Measurements from ENCODE around the gene CD2BP2. TPM values are rescaled to one million over a fixed set of nuclear protein-coding genes. Genes with fewer than 3 reads are reported as not detected.
A peak's percentile ranks its signal among the peaks of the same experiment; 100 is the strongest.
"Not testable (repeated sequence)": the region's sequence is repeated elsewhere in the genome, so short reads cannot be mapped to it uniquely, and the experiment has no call there.

The CD2BP2 gene
- total RNA-seq, 6 donors from 2014 or later = 24.2 to 63.7 (median 38.8) TPM

DNA sequence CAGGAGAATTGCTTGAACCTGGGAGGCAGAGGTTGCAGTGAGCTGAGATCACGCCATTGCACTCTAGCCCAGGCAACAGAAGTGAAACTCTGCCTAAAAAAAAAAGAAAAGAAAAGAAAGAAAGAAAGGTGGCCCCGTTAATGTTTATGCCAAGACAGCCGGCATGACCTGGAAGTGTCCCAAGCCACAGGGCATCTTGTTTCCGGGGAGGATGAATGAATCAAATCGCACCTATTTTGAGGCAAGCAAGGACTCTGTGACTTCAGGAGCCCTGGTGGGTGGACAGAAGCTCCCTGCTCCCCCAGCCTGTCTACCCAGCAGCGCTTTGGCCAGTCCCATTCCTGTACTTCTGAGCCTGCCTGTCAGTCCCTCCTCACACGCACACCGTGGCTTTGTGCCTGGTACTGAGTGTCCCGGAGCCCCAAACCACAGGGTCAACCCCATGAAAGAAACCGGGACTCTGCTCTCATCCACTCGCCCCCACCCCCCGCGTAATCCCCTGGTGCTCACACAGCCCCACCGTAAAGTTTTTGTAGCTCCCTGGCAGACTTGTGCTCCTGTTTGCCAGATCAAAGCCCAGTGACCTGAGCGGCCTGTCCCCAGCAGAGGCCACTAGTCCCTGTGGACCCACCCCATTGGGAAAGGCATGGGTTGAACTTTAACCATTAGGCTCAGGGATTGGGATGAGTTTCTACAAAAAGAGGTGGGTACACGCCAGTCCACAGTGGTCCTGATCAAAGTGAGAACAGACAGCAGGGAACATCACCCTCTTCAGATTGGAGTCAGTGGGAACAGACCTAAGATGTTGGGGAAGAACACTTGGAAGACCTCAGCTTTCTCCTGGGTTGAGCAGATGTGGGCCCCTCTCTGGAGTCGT is 19.3 kb downstream of the CD2BP2 start:
- H3K9me3 ChIP-seq = no peaks in the 10 kb centered on the region
- DNase-seq = no peak
- peak overlapping the region; percentile 32 to 86 (median 68) for H3K4me3 ChIP-seq
- ATAC-seq (ENCODE audit: low FRiP score in 2 of 2) = peak; percentile 3 to 17
- peak overlapping the region; percentile 92 to 98 (median 96) for H3K27ac ChIP-seq
- H3K27me3 ChIP-seq = no peaks in the 10 kb centered on the region
- H3K36me3 ChIP-seq = no peaks in the 10 kb centered on the region
- peaks cover 4 to 8% (median 7%) of the 10 kb centered on the region in 4 donors for H3K4me1 ChIP-seq
- WGBS, 2 donors = 37 to 39% methylated on average over 11 to 14 of the region's 17 CpGs
- no peak for TF ChIP-seq POLR2AphosphoS5 (IDR thresholded peaks at IDR 0.05)
- TF ChIP-seq, protein P1, sequence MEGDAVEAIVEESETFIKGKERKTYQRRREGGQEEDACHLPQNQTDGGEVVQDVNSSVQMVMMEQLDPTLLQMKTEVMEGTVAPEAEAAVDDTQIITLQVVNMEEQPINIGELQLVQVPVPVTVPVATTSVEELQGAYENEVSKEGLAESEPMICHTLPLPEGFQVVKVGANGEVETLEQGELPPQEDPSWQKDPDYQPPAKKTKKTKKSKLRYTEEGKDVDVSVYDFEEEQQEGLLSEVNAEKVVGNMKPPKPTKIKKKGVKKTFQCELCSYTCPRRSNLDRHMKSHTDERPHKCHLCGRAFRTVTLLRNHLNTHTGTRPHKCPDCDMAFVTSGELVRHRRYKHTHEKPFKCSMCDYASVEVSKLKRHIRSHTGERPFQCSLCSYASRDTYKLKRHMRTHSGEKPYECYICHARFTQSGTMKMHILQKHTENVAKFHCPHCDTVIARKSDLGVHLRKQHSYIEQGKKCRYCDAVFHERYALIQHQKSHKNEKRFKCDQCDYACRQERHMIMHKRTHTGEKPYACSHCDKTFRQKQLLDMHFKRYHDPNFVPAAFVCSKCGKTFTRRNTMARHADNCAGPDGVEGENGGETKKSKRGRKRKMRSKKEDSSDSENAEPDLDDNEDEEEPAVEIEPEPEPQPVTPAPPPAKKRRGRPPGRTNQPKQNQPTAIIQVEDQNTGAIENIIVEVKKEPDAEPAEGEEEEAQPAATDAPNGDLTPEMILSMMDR (IDR thresholded peaks at IDR 0.05) = no peak
- no peak for TF ChIP-seq EP300 (IDR thresholded peaks at IDR 0.05)
- no peak for TF ChIP-seq POLR2A (IDR thresholded peaks at IDR 0.05)

DNA sequence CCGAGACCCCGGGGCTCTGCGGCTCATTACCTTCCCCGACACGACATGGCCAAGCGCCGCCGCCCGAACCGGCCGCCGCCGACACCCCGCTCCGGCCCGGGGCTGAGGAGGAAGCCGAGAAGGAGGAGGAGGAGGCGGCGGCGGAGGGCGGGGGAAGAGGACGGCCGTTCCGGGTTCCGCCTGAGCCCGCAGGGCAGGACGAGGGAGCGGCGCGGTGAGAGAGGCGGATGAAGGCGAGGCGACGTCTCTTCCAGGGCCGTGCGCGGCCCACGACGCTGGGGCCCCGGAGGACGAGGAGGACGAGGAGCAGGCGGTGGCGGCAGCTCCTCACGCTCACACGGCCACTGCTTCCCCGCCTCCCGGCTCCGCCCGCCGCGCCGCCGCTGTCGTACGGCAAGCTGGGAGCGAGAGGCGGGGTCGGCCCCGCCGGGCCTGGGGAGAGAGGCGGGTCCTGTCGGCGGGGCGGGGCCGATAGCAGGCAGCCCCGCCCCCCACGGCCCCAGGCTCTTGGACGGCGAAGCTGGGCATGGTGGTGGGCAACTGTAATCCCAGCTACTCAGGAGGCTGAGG is 20.0 kb downstream of the CD2BP2 start:
- Histone ChIP-seq H3K4me3 (peak overlapping the region; percentile 36 to 86 (median 68)), H3K27ac (peak overlapping the region; percentile 92 to 98 (median 96))
- ATAC-seq (ENCODE audit: low FRiP score in 2 of 2) (peak; percentile 95 to 98), DNase-seq (peak; percentile 93 to 98)
- TF ChIP-seq POLR2AphosphoS5 (IDR thresholded peaks at IDR 0.05) (peak; percentile 21 to 86), POLR2A (IDR thresholded peaks at IDR 0.05) (peak in 3 of 4 donors; percentile 84 to 92 (median 89))
- TF ChIP-seq, protein P1 (IDR thresholded peaks at IDR 0.05) = peak in 1 of 6 experiments; percentile 26
- H3K36me3 ChIP-seq, H3K9me3 ChIP-seq, H3K27me3 ChIP-seq, H3K4me1 ChIP-seq: not testable (repeated sequence)
- 0% methylated on average over 24 to 25 of the region's 70 CpGs for WGBS, 2 donors

DNA sequence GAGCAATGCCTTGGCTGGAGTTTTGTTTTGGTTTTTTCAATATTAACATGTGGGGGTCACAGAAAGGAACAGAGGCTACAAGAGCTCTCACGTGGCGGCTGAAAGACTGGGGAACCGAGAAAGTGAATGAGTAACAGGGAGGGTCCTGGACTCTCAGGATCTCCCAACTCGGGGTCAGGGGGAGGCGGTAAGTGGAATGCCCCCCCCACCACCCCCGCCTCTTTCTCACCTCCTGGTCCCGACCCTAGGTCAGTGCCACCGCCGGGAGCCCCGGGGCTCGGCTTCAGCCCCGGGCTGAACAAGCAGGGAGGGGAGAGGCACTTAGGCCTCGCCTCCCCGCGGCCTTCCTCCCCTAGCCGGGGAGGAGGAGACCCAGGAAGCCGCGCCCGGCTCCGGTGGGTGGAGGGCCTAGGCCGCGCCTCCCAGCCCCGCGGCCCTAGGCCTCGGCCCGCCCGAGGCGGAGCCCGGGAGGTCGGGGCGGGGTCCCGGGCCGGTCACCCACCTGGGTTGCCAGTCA is 20.6 kb downstream of the CD2BP2 start:
- H3K4me3 ChIP-seq = peak overlapping the region; percentile 36 to 86 (median 68)
- H3K27me3 ChIP-seq, H3K4me1 ChIP-seq, H3K9me3 ChIP-seq, H3K36me3 ChIP-seq: not testable (repeated sequence)
- peak; percentile 99 for ATAC-seq (ENCODE audit: low FRiP score in 2 of 2)
- H3K27ac ChIP-seq = peak overlapping the region; percentile 92 to 98 (median 96)
- WGBS, 2 donors = 0% methylated on average over 6 to 12 of the region's 33 CpGs
- peak; percentile 92 to 95 for DNase-seq

DNA sequence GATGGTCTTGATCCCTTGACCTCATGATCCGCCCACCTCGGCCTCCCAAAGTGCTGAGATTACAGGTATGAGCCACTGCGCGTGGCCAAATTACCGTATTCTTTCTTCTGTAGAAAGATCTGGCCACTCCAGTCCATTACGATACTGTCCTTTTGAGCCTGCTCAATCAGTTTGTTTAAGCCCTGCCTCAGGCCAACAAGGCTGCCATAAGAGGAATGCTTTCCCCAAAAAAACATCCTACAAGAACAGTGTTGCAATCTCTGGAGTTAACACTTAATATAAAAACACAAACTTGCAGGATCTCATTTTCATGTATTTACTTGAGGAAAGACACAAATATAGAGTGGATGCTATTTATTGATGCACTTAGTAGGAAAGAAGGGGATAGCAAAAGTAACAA is 30.9 kb downstream of the CD2BP2 start:
- not testable (repeated sequence) for H3K27me3 ChIP-seq; DNase-seq; H3K4me3 ChIP-seq; H3K27ac ChIP-seq; ATAC-seq (ENCODE audit: low FRiP score in 2 of 2); H3K36me3 ChIP-seq; H3K9me3 ChIP-seq
- H3K4me1 ChIP-seq = peaks cover 0 to 14% (median 5%) of the 10 kb centered on the region in 4 donors
- 64 to 83% methylated on average over 6 of the region's 6 CpGs for WGBS, 2 donors

DNA sequence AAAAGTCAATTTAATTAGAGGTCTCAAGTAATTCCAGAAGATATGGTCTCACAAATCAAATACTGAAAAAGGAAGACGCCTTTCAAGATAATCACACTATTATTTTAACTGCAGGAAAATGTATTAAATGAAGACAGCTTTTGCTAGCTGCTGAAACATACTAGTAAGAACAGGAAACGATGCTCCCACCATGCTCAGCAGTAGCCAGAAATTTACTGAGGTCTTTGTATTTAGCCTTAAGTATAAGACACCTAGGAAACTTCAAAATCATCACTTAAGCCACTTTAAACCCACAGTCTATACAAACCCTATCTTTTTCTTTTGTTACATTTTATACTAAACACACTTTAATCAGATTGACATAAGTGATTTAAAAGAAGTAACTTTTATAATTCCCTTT is 36.5 kb downstream of the CD2BP2 start:
- H3K36me3 ChIP-seq; H3K27me3 ChIP-seq; H3K4me1 ChIP-seq; ATAC-seq (ENCODE audit: low FRiP score in 2 of 2); H3K4me3 ChIP-seq; H3K9me3 ChIP-seq; DNase-seq; H3K27ac ChIP-seq: not testable (repeated sequence)
- 57 to 64% methylated on average over 2 of the region's 2 CpGs for WGBS, 2 donors

DNA sequence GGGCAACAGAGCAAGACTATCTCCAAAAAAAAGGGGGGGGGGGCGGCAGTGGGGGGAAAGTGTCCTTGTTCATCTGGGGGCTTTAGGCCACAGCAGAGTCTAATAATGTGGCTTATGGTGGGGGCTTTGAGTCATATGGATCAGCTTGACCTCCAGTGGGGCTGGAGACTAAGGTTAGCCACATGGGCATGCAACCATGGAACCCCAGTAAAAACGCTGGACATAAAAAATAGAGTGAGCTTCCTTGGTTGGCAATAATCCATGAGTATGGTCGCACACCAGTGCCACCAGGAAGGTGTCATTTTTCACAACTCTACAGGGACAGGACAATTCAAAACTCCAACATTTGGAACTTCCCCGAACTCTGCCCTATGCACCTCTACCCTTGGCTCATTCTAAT is 44.2 kb downstream of the CD2BP2 start:
- H3K4me1 ChIP-seq = peaks cover 2 to 12% (median 3%) of the 10 kb centered on the region in 4 donors
- 100% methylated on average over 1 of the region's 4 CpGs; no CpG with 5 or more reads in 1 of the 2 donors for WGBS, 2 donors
- not testable (repeated sequence) for H3K27me3 ChIP-seq; H3K36me3 ChIP-seq; ATAC-seq (ENCODE audit: low FRiP score in 2 of 2); DNase-seq; H3K4me3 ChIP-seq; H3K27ac ChIP-seq; H3K9me3 ChIP-seq

DNA sequence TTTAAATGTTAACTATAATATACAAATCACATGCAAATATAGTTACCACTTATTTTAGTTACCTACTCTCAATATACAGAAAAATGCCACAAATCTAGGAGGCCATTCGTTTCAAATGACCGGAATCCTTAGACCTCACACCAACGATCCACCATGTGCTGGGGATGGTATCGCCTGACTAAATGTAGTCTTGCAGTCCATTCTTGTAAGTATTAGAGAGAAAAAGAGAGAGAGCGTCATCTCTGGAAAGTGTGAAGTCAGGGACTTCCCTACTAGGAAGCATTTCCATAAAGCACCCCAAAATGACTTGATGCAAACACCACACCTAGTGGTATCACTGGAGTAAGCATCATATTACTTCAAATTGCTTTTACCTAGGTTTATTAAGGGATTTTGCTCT is 45.9 kb downstream of the CD2BP2 start:
- 89 to 93% methylated on average over 5 of the region's 5 CpGs for WGBS, 2 donors
- ATAC-seq (ENCODE audit: low FRiP score in 2 of 2) = not testable (repeated sequence)

More for the DNA sequence above, 45.9 kb downstream of the CD2BP2 start:
- not testable (repeated sequence) for H3K27me3 ChIP-seq, H3K36me3 ChIP-seq, H3K9me3 ChIP-seq, H3K4me3 ChIP-seq, H3K27ac ChIP-seq, DNase-seq
- H3K4me1 ChIP-seq = peaks cover 2 to 12% (median 3%) of the 10 kb centered on the region in 4 donors

Other genes starting within 250 kb of the CD2BP2 start
- 10 to 100 TPM in 2 of 6 donors, 1 to 10 TPM in 4; 1.1 to 17.8 (median 5.4) TPM for gene GDPD3, start 241.8 kb downstream of the CD2BP2 start, total RNA-seq
- gene MAPK3, start 232.1 kb downstream of the CD2BP2 start, total RNA-seq = 100 to 1,000 TPM in 2 of 6 donors, 10 to 100 TPM in 4; 48.9 to 120 (median 76.0) TPM
- 100 to 1,000 TPM in 1 of 6 donors, 10 to 100 TPM in 5; 42.2 to 159 (median 80.3) TPM for gene CORO1A, start 171.7 kb downstream of the CD2BP2 start, total RNA-seq
- gene BOLA2B, start 161.6 kb downstream of the CD2BP2 start, total RNA-seq = 100 to 1,000 TPM in 3 of 6 donors, 10 to 100 TPM in 3; 58.0 to 173 (median 100) TPM
- gene SLX1A, start 161.4 kb downstream of the CD2BP2 start, total RNA-seq = 100 to 1,000 TPM in 1 of 6 donors, 10 to 100 TPM in 5; 38.6 to 127 (median 63.6) TPM
- gene SULT1A3, start 156.1 kb downstream of the CD2BP2 start, total RNA-seq = 10 to 100 TPM in 5 of 6 donors, 1 to 10 TPM in 1; 9.6 to 69.1 (median 20.0) TPM
- 10 to 100 TPM in 2 of 6 donors, 1 to 10 TPM in 4; 2.1 to 18.9 (median 4.9) TPM for gene NPIPB13, start 106.8 kb downstream of the CD2BP2 start, total RNA-seq
- 10 to 100 TPM; 31.1 to 71.2 (median 40.3) TPM for gene TBC1D10B, start 15.2 kb upstream of the CD2BP2 start, total RNA-seq
- 1 to 10 TPM in 1 of 6 donors, not detected in 5; 1.6 TPM for gene MYL11, start 19.5 kb upstream of the CD2BP2 start, total RNA-seq
- 10 to 100 TPM in 1 of 6 donors, 1 to 10 TPM in 5; 3.5 to 13.6 (median 7.1) TPM for gene SEPTIN1, start 27.3 kb upstream of the CD2BP2 start, total RNA-seq
- 10 to 100 TPM in 3 of 6 donors, 1 to 10 TPM in 3; 6.8 to 29.2 (median 10.9) TPM for gene ZNF48, start 40.1 kb upstream of the CD2BP2 start, total RNA-seq
- 10 to 100 TPM in 2 of 6 donors, 1 to 10 TPM in 4; 5.2 to 12.3 (median 7.2) TPM for gene ZNF771, start 52.3 kb upstream of the CD2BP2 start, total RNA-seq
- gene DCTPP1, start 74.7 kb upstream of the CD2BP2 start, total RNA-seq = 10 to 100 TPM in 5 of 6 donors, 1 to 10 TPM in 1; 4.2 to 31.8 (median 20.0) TPM
- gene SEPHS2, start 90.6 kb upstream of the CD2BP2 start, total RNA-seq = 10 to 100 TPM; 34.7 to 64.0 (median 38.2) TPM
- gene ITGAL, start 117.4 kb upstream of the CD2BP2 start, total RNA-seq = 100 to 1,000 TPM in 1 of 6 donors, 10 to 100 TPM in 5; 22.8 to 138 (median 67.0) TPM
- 10 to 100 TPM; 27.3 to 58.7 (median 34.8) TPM for gene ZNF768, start 171.3 kb upstream of the CD2BP2 start, total RNA-seq
- 10 to 100 TPM; 11.0 to 15.5 (median 11.5) TPM for gene ZNF747, start 179.6 kb upstream of the CD2BP2 start, total RNA-seq
- 10 to 100 TPM in 4 of 6 donors, 1 to 10 TPM in 2; 7.6 to 18.9 (median 10.6) TPM for gene ZNF764, start 203.1 kb upstream of the CD2BP2 start, total RNA-seq
- gene ZNF688, start 216.4 kb upstream of the CD2BP2 start, total RNA-seq = 10 to 100 TPM; 15.0 to 34.6 (median 18.8) TPM
- 10 to 100 TPM in 4 of 6 donors, 1 to 10 TPM in 2; 7.3 to 52.4 (median 15.3) TPM for gene ZNF785, start 230.4 kb upstream of the CD2BP2 start, total RNA-seq

All from upper lobe of left lung (tissue), 6 donors.